GM19324 (cell line): Measurements from ENCODE around the gene ITSN2.
"Not testable (repeated sequence)": the region's sequence is repeated elsewhere in the genome, so short reads cannot be mapped to it uniquely, and the experiment has no call there.

Experiments
- ATAC-seq: cut with Tn5 transposase; IDR thresholded peaks from one replicate; pipeline ENCODE4 v1.9.1; 2021; ENCODE audit warnings: mild to moderate bottlenecking, moderate library complexity; ENCODE audit not compliant: unreplicated experiment, low FRiP score

ITSN2 gene

DNA sequence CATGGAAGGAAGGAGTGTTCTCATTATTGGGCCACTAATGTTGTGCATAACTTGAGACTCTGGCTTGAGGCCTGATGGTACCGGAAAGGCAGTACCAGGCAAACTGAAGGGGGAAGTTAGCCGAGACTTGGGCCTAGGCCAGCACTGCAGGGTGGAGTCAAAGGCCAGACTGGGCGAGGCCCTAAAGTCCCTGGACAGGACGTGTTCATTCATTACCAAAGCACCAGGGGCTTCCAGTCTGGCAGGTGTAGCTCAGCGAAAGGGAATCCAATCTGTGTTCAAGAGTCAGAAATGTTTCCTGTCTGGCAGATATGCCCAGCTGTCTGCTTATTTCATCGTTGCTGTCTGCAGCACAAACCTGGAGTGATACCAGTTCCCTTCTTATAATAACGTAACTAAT is 4.7 kb upstream of the ITSN2 start:
- no peak for ATAC-seq

DNA sequence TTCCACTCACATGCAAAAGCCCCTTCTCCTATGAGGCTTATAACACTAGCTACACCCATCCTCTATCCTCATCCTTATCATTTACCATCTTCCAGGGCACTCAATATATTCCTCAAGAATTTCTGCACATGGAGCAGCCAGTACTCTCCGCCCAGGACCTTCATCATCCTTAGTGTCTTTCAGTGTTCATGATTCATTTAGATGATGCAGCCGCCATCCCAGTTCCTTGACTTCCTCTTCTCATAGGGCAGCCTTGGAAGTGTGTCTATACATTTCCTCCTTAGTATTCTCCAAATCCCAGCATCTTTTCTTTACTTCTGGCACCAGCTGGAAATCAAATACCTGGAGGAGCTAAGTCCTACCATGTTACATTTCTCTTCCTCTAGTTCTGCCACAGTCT is 3.0 kb upstream of the ITSN2 start:
- ATAC-seq = no peak

DNA sequence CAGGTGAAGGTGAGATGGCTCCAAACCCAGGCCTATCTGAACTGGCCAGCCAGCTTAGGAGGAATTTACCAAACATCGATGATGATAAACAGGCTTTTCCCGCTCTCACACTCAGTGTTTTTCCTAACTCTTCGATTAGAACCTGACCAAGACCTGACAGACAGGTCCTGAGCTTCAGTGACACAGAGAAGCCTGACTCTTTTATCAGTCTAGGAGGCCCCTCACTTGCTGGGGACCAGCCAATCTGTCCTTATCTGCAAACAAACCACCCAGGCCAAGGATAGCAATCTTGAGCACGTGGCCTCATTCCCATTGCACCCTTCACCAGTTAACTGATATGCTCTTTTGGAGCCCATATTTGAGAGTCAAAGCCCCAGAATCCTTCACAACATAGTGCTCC is 1.9 kb upstream of the ITSN2 start:
- no peak for ATAC-seq

DNA sequence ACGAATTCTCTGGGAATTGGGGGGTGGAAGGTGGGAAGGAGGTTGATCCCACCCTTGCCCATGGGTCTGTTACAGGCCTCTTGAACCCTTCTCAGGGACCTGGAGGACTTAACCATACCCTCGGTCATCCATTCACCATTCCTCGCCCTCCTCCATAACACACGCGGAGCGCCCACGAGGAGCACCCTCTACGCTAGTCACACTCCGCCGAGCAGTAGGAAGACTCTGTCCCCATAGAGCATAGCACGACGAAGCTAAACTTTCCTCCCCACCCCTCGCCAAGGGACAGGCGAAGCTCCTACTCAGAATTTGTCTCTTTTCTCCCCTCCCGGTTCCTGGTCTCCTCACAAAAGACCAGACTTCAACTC is 611 bp upstream of the ITSN2 start:
- no peak for ATAC-seq

DNA sequence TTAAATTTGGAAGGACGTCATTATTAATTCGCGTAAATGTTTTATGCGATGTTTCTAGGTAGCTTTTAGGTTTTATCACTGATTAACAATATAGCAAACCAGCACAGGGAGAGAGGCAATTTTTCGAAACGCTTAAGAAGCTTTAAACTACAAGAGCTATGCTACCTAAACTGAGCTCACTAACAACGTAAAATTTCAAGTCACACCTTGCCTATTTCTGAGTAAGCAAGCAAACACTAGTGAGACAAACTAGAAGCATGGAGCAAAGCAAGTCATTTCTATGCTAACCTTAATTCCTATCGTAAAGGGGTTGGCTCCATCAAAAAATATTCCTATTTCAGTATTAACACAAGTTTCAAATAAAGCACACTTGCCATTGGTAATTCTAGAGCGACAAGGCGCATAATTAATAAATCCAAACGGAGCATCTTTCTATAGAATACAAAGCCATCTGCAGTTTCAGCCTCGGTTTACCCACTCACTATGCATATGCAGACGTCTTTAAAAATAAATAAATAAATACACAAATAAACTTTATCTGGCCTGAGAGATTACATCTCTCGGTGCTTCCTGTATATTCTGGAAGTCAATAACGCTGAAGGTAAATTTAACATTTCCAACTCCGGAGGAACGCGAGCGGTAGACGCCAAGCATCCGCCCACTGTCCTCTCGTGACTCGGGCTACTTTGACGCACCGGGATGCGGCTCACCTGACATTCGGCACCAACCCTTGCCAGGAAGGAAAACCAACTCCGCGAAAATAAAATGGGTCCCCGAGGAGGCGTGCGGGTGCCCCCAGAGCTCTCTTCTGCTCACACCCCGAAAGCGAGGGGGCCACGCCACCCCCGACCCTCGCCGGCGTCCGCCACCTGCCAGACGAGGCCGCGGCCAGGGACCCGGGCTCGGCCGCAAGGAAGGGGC is 947 bp downstream of the ITSN2 start:
- ATAC-seq = peak; percentile 28

DNA sequence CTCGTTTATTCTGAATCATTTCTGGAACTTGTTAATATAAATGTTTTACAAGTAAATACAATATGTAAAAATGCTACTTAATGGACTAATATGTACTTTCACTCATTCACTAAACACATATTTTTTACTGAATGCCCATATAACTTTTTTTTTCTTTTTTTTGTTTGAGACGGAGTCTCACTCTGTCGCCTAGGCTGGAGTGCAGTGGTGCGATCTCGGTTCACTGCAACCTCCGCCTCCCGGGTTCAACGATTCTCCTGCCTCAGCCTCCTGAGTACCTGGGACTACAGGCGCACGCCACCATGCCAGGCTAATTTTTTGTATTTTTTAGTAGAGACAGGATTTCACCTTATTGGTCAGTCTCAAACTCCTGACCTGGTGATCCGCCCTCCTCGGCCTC is 2.6 kb downstream of the ITSN2 start:
- not testable (repeated sequence) for ATAC-seq

DNA sequence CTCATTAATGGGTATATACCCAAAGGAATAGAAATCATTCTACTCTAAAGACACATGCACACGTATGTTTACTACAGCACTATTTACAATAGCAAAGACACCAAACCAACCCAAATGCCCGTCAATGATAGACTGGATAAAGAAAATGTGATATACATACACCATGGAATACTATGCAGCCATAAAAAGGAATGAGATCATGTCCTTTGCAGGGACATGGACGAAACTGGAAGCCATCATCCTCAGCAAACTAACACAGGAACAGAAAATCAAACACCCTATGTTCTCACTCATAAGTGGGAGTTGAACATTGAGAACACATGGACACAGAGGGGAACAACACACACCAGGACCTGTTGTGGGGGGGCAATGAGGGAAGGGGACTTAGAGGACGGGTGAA is 3.2 kb downstream of the ITSN2 start:
- not testable (repeated sequence) for ATAC-seq

DNA sequence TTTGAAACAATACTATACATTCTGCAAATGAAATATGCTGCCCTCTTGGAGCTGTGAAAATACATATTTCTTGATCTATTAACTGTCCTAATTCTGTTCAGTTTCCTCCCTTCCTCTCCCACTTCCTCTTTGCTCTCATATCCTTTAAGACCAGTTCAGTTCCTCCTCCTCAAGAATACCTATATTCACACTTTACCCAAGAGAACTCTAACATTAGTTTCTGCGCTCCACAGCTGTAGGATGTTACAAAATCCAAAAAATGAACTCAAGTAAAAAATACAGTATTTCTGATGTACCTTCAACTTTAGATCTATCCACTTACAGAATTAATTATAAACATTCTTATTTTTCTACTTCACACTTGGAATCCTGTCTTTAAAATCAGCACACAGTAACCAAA is 5.4 kb downstream of the ITSN2 start:
- no peak for ATAC-seq

DNA sequence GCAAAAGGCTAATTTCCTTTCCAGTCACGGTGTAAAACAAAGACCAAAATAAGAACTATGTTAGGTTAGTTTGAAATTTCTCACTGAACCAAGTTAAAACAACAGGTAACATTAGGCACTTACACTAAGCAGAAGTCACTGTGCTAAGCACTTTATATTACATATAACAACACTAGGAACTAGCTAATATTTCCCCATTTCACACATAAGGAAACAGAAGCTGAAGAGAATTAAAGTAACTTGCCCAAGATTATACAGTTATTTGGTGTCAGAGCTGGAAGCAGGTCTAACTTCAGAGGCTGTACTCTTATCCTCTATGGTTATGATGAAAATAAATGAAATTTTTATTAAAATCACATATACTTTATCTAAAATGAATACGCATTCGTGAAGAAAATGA is 5.9 kb downstream of the ITSN2 start:
- ATAC-seq = no peak

DNA sequence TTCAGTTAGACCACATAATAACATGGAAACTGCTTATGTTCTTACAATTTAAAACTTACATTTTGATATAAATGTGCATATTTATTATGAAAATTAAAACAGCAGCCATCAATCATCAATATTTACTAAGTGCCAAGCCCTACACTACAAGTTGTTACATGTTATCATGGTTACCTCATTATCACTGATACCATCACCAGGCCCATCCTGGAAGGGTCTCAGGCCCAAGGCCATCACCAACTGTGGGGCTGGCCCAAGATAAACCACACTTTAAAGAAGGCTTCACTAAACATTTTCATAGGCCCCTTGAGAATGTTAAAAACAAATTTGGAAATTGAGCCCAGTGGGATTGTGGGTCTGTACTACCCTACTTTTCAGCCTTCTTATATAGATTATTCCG is 6.4 kb downstream of the ITSN2 start:
- no peak for ATAC-seq

DNA sequence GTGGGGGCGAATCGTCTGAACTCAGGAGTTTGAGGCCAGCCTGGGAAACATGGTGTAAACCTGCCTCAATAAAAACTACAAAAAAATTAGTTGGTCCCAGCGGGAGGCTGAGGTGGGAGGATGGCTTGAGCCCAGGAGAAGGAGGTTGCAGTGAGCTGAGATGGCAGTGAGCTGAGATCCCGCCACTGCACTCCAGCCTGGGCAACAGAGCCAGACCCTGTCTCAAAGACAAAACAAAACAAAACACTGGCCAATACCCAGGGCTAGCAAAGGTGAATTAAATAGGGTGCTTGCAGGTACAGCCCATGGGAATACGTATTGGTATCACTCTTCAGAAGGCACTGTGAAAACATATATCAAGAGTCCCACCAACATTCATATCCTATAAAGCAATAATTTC is 7.0 kb downstream of the ITSN2 start:
- no peak for ATAC-seq

DNA sequence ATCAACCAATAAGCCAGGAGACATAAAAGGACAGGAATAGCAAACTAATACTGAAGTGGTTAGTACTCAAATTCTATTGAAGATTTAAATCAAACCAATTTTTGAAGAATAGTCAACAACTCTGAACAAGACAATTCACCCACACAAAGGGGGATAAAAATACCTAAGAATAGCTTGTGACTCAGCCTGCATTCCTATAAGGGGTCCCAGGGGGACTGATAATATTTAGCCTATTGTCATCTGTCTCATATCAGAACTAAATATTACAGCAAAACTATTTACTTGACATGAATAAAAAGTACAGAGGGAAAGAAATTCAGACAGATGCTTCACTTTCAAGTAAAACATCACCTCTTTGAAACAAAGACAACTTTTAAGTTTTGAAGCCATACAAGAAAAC is 7.7 kb downstream of the ITSN2 start:
- ATAC-seq = no peak

DNA sequence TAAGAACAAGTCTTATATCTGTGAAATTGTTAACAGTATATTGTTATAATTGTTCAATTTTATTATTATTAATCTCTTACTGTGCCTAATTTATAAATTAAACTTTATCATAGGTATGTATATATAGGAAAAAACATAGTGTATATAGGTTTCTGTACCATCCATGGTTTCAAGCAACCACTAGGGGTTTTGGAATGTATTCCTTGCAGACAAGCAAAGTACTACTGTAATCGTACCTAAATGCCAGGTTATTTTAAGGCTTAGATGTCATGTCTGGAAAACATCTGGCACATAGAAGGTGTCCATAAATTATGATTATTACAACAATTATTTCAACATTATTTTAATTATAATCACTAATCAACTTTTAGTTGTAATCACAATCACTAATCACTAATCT is 8.4 kb downstream of the ITSN2 start:
- ATAC-seq = no peak

DNA sequence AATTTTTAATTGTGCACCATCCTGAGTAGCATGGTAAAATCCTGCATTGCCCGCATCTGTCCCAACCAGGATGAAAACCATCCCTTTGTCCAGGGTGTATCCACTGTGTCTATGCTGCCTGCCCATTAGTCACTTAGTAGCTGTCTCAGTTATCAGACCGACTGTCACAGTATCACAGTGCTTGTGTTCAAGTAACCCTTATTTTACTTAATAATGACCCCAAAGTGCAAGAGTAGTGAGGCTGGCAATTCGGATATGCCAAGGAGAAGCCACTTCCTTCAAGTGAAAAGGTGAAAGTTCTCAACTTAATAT is 8.8 kb downstream of the ITSN2 start:
- ATAC-seq = no peak

DNA sequence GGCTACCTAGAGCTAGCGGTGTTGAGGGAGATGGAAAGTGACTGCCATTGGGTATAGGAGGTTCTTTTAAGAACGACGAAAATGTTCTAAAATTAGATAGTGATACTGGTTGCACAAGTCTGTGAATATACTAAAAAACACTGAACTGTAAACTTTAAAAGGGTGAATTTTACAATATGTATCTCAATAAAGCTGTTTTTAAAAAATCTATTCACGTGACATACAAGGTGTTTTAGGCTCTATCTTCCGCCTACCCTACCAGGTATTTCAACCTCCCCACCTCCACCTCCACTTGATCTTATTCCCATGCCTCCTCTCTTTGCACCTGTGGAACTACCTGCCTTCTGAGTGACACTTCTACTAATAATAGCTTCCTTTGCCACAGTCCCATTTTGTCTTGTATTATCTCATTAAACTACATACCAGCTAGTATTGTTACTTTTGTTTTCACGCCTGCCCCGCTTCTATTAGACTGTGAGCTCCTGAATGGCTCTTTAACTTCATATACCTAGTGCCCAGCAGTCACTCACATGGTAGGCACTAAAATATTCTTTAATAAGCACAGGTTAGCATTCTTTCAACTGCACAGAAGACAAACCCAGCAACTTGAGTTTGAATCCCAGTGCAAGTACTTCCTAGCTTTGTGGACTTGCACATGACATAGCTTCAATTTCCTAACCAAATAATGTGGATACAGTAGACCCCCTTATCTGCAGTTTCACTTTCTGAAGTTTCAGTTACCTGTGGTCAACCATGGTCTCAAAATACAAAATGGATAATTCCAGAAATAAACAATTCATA is 9.3 kb downstream of the ITSN2 start:
- no peak for ATAC-seq

DNA sequence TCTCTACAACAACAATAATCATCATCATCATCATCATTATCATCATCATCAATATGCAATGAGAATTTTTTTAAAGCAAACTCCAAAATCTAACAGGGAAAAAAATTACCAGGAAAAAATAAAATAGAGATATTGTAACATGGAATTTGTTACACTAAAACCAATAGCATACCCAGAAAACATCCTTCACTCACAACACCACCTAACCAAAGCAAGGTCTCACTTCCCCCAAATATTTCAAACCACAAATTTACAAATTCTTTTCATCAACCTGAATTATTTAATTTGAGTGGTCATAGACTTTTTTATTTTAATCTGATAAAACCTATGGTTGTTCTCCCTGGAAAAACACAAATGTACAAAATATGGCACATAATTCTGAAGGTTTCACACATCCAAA is 11.2 kb downstream of the ITSN2 start:
- no peak for ATAC-seq

DNA sequence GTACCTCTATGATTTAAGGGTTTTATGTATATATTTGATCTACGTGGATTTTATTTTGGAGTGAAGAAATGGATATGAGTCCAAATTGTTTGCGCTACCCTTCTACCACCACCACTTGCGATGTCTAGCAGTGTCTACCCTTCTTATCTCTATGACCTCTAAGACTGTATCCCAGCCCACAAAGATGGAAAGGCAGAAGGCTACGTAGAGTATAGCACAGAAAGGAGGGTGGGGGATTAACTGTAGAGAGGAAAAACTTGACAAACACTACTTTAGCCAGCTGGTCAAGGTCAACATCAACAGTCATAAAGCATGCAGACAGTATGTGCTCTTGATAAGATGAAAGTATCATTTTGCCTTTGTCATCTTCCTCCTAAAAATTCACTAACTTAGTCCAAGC is 14.4 kb downstream of the ITSN2 start:
- ATAC-seq = no peak

DNA sequence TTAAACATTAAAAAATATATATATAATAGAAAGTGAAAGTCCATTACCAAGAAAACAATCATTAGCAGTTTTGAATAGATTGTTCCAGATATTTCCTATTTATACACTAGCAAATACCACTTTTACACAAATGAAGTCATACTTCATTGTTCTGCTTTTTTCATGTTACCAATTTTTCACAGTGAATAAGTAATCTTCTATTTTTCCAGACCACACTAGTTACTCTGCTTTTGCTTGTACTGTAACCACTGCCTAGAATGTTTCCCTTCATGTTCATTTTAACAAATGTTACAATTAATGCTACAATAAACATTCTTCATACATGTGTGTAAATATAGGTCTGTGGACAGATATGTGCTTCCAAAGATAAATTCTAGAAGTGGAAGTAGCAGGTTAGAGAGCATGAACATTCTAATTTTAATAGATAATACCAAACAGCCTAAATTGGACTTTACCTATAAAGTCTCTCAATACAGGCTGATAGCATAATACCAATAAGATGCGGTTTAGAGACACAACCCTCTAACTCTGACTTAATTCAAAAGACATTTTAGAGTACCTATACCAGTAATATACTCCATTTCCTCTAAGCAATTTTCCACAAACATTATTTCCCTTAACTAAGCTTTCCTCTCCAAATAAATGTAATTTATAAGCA is 17.0 kb downstream of the ITSN2 start:
- no peak for ATAC-seq

DNA sequence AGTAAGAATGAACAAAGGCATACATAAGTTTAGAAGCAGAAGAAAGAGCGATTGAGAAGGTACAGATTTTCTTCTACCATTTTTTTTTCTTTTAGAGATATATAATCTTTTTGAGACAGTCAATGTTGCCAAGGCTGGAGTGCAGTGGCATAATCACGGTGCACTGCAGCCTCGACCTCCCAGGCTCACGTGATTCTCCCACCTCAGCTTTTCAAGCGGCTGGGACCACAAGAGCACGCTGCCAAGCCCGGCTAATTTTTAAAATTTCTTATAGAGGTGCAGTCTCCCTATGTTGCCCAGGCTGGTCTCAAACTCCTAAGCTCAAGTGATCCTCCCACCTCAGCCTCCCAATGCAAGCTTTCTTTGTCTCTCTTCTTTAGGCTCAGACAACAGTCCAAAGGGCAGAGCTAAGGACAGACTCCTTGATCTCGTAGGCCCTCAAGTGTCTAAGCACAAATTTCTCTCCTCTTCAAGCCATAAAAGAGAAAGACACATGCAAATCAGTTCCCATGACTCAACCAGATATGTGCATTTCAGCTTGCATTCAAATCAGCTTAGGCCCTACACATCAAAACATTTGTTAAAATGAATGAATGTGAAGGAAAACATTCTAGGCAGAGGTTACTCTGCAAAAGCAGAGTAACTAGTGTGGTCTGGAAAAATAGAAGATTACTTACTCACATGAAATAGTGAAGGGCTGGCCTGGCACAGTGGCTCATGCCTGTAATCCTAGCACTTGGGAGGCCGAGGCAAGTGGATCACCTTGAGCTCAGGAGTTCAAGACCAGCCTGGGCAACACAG is 18.0 kb downstream of the ITSN2 start:
- peak; percentile 64 for ATAC-seq

DNA sequence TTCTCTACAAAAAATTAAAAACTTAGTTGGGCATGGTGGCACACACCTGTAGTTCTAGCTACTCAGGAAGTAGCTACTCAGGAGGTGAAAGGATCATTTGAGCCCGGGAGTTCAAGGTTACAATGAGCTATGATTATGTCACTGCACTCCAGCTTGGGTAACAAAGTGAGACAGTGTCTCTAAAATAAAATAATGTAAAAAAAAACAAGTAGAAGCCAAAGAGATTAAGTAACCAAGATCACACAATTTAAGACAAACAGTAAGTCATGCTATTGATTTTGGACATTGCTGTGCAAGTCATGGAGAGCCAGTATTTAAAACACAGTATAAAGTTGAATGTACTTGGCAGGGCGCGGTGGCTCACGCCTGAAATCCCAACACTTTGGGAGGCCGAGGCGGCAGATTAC is 20.5 kb downstream of the ITSN2 start:
- ATAC-seq = no peak

DNA sequence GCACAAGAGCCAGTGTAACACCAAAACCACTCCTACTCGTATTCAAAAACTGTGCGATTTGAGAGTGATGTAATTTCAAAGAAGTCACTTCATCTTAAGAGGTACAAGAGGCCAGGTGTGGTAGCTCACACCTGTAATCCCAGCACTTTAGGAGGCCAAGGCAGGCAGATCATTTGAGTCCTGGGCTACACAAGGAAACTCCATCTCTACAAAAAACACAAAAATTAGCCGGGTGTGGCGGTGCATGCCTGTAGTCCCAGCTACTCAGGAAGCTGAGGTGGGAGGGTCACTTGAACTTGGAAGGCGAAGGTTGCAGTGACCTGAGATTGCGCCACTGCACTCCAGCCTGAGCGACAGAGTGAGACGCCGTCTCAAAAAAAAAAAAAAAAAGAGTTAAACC is 21.2 kb downstream of the ITSN2 start:
- ATAC-seq = not testable (repeated sequence)
